Ascending aorta (tissue), 2 donors: Measurements from ENCODE around the gene PANX2. TPM values are rescaled to one million over a fixed set of nuclear protein-coding genes. Genes with fewer than 3 reads are reported as not detected.

Experiments
- DNase-seq, 2 donors: peaks; one replicate each; pipeline ENCODE4 v3.0.0-alpha.2; 2019; ENCODE audit warnings: low spot score in 2 of 2
- H3K27ac ChIP-seq, 2 donors: fragments of 200-600 bp; sonication (generic); one replicate each; pipeline ENCODE4 v1.5.1; 2016 to 2017; ENCODE audit warnings: mild to moderate bottlenecking in 1 of 2
- H3K27me3 ChIP-seq: fragments of 200-600 bp; sonication (generic); one replicate; pipeline ENCODE4 v1.5.1; 2017
- H3K36me3 ChIP-seq, 2 donors: fragments of 200-600 bp; sonication (generic); one replicate each; pipeline ENCODE4 v1.5.1; 2016
- H3K4me1 ChIP-seq, 2 donors: fragments of 200-600 bp; sonication (generic); one replicate each; pipeline ENCODE4 v1.5.1; 2016 to 2017; ENCODE audit warnings: mild to moderate bottlenecking in 1 of 2
- H3K4me3 ChIP-seq, 2 donors: fragments of 200-600 bp; sonication (generic); one replicate each; pipeline ENCODE4 v1.5.1; 2016 to 2017; ENCODE audit warnings: mild to moderate bottlenecking in 1 of 2
- H3K9me3 ChIP-seq, 2 donors: fragments of 200-600 bp; sonication (generic); one replicate each; pipeline ENCODE4 v1.5.1; 2016
- intact Hi-C: fragments of 100-400 bp; cut with DNase I; formaldehyde crosslinking; loops from one replicate; pipeline ENCODE4 v1.15.1; 2023
- total RNA-seq: library from RNA; depleted of rRNA; stranded (reverse); fragments of >200 nt; gene quantifications from one replicate; pipeline ENCODE4 v1.1.0, GENCODE V29; 2016
- TF ChIP-seq, protein P1 (sequence below), 3 experiments: fragments of 200-600 bp in 2 of 3; fragments of 450-650 bp in 1 of 3; sonication (generic) in 2 of 3; IDR thresholded peaks; one replicate each; pipeline ENCODE4 v1.5.1; 2016 to 2019; ENCODE audit warnings: antibody characterized with exemption in 3 of 3, mild to moderate bottlenecking in 1 of 3, moderate library complexity in 1 of 3

Gene PANX2
- total RNA-seq, 1 donor from 2014 or later, result 0.32 TPM

DNA sequence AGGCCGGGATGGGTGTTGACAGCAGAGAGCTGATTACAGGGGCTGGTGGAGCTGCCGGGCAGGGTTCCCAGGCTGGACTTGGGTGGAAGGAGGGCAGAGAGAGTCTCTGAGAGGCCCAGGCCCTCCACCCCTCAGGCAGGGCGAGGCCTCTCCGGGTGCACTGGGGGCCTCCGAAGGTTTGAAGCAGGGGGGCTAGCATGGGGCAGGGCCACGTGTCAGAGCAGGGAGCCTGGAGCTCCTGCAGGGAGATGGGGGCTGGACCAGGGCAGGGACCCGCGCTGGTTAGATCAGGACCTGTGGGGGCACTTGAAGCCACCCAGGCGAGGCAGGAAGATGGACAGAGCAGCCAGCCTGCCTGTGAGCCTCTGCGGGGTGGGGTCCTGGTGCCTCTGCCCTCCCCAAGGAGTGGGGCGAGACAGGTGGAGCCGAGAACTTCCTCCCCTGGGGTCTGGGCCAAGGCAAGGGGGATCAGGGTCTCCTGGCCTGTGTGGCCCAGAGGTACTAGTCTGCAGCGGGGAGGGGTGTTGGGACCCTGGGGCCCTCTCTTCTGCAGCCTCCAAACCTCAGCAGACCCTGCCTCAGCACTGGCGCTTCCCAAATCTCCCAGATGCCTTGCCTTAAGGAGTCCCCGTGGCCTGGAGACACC is 911 bp downstream of the PANX2 start:
- no peaks in the 10 kb centered on the region for H3K9me3 ChIP-seq
- intact Hi-C loops, result no loop called here
- H3K4me3 ChIP-seq, result no peak overlapping the region
- no peaks in the 10 kb centered on the region for H3K36me3 ChIP-seq
- H3K27ac ChIP-seq, result no peak overlapping the region
- H3K4me1 ChIP-seq, result peaks cover 4 to 5% of the 10 kb centered on the region in 2 donors
- TF ChIP-seq, protein P1, sequence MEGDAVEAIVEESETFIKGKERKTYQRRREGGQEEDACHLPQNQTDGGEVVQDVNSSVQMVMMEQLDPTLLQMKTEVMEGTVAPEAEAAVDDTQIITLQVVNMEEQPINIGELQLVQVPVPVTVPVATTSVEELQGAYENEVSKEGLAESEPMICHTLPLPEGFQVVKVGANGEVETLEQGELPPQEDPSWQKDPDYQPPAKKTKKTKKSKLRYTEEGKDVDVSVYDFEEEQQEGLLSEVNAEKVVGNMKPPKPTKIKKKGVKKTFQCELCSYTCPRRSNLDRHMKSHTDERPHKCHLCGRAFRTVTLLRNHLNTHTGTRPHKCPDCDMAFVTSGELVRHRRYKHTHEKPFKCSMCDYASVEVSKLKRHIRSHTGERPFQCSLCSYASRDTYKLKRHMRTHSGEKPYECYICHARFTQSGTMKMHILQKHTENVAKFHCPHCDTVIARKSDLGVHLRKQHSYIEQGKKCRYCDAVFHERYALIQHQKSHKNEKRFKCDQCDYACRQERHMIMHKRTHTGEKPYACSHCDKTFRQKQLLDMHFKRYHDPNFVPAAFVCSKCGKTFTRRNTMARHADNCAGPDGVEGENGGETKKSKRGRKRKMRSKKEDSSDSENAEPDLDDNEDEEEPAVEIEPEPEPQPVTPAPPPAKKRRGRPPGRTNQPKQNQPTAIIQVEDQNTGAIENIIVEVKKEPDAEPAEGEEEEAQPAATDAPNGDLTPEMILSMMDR (IDR thresholded peaks at IDR 0.05), result no peak
- no peaks in the 10 kb centered on the region for H3K27me3 ChIP-seq
- no peak for DNase-seq

DNA sequence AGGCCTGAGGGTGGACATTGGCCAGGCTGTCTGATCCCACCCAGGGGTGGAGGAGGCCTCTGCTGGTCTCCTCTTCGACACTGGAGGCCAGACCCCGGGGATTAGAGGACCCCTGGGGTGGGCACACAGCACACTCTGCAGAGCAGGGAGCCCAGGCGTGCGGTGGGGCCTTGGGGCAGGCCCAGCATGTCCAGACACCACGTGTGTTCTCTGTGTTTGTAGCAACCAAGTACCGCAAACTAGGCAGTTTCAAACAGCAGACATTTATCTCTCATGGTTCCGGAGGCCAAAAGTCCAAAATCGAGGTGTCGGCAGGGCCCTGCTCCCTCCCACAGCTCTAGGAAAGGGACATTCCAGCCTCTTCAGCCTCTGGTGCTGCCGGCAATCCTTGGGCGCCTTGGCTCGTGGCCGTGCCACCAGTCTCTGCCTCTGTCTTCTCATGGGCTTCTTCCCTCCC is 1.5 kb downstream of the PANX2 start:
- H3K36me3 ChIP-seq, result no peaks in the 10 kb centered on the region
- TF ChIP-seq, protein P1 (IDR thresholded peaks at IDR 0.05), result no peak
- no peaks in the 10 kb centered on the region for H3K27me3 ChIP-seq
- H3K27ac ChIP-seq, result no peak overlapping the region
- intact Hi-C loops, result no loop called here
- peaks cover 4 to 5% of the 10 kb centered on the region in 2 donors for H3K4me1 ChIP-seq
- no peak for DNase-seq
- no peak overlapping the region for H3K4me3 ChIP-seq
- no peaks in the 10 kb centered on the region for H3K9me3 ChIP-seq

DNA sequence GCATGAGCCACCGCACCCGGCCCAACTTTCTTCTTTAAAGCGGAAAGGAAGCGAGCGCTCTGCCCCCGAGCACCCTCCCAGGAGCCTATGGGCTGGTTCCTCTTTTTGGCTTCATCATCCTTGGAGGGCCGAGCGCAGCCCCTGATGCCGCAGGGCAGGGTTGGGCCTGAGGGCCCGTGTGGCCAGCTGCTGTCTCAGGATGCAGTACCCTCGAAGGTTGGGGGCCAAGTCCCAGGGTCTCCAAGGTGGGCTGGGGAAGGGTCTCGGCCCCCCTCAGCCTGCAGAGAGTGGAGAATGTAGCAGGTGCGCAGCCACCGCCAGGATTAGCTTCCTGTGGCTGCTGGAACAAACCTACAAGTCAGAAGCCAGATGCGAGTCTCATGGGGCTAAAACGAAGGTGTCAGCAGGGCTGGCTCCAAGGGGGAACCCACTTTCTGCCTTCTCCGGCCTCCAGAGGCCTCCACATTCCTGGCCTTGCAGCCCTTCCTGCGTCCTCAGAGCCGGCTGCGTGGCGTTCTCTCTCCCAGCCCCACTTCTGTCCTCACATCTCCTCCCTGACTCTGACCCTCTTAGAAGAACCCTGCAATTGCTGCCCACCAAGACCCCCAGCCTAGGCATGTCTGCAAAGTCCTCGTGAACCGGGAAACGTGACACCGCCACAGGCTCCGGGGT is 2.9 kb downstream of the PANX2 start:
- Histone ChIP-seq H3K27ac (no peak overlapping the region), H3K36me3 (no peaks in the 10 kb centered on the region), H3K9me3 (no peaks in the 10 kb centered on the region), H3K27me3 (no peaks in the 10 kb centered on the region), H3K4me3 (no peak overlapping the region), H3K4me1 (peaks cover 4 to 5% of the 10 kb centered on the region in 2 donors)
- intact Hi-C loops, result no loop called here
- TF ChIP-seq, protein P1 (IDR thresholded peaks at IDR 0.05), result no peak
- DNase-seq, result no peak

DNA sequence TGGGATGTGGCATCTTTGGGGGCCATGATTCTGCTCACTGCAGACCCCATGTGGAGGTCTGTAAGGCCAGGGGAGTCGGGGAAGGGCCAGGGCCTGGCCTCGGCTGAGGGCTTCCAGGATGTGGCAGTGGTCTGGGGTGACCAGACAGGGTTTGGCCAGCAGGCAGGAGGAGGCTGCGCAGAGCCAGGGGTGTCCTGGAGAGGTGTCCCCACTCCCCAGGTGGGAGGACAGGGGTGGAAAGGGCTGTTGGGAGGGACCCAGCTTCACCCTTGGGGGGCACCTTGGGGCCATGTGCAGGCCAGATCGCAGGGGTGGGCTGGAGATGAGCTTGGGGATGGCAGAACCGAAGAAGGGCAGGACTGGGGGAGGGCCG is 3.4 kb downstream of the PANX2 start:
- H3K4me3 ChIP-seq, result no peak overlapping the region
- intact Hi-C loops, result no loop called here
- DNase-seq, result no peak

DNA sequence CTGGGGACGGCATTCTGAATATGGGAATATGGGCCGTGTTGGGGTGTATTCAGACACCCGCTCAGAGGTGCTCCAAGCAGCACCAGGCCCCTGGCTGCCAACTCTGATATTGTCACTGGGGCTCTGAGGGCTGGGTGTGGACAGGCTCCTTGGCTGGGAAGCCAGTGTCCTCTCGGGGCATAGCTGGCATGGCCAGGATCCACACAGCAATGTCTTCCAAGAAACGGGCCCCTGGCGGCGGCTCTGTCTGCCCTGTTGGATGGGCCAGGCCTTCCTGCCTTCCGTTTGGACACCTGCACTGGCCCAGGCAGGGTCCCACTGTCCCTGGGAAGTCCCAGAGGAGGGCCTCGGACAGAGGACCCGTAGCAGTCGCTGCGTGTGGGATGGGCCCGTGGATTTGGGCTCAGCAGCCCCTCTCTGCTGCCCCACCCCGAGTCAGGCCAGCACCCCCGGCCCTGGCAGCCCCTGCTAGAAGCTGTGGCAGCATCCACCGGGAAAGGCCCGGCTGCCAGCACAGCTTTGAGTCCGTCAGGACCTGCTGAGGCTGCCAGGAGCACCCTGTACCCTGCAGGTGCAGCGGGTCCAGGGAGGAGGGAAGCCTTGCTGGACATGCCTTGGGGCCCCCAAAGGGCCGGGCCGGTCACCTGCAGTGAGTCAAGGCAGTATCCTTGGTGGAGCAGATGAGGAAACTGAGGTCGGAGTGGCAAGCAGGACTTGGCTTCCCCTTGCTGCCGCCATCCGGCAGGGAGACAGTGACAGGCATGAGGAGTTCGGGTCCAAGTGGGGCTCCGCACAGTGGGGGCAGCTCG is 4.1 kb downstream of the PANX2 start:
- no peaks in the 10 kb centered on the region for H3K27me3 ChIP-seq
- no peak overlapping the region for H3K4me3 ChIP-seq
- DNase-seq, result no peak
- H3K27ac ChIP-seq, result no peak overlapping the region
- no peaks in the 10 kb centered on the region for H3K9me3 ChIP-seq
- no peaks in the 10 kb centered on the region for H3K36me3 ChIP-seq
- H3K4me1 ChIP-seq, result peaks cover 1 to 4% of the 10 kb centered on the region in 2 donors
- TF ChIP-seq, protein P1 (IDR thresholded peaks at IDR 0.05), result no peak
- intact Hi-C loops, result no loop called here

More for the DNA sequence above, 3.4 kb downstream of the PANX2 start:
- Histone ChIP-seq H3K27me3 (no peaks in the 10 kb centered on the region), H3K27ac (no peak overlapping the region), H3K4me1 (peaks cover 4 to 5% of the 10 kb centered on the region in 2 donors), H3K36me3 (no peaks in the 10 kb centered on the region), H3K9me3 (no peaks in the 10 kb centered on the region)
- TF ChIP-seq, protein P1 (IDR thresholded peaks at IDR 0.05), result no peak
